Gastrocnemius medialis (tissue), 4 donors: ENCODE measurements around the gene KDM4B. TPM values are rescaled to one million over a fixed set of nuclear protein-coding genes. Genes with fewer than 3 reads are reported as not detected.

Experiments
- ATAC-seq, 2 donors: fragments of 150-250 bp; one replicate each; pipeline ENCODE4 v1.9.1; 2016
- DNase-seq, 2 donors: peaks; one replicate each; pipeline ENCODE4 v3.0.0-alpha.2; 2019
- H3K27ac ChIP-seq, 4 donors: fragments of 200-600 bp; sonication (generic); 1 replicate in 1 of 4; 2 replicates in 3 of 4; pipeline ENCODE4 v1.5.1; 2016 to 2018; ENCODE audit warnings: mild to moderate bottlenecking in 2 of 4, moderate library complexity in 1 of 4
- H3K27me3 ChIP-seq, 3 donors: fragments of 200-600 bp; sonication (generic) in 2 of 3; 1 replicate in 1 of 3; 2 replicates in 2 of 3; pipeline versions ENCODE4 v1.5.1 to v1.6.0; 2016 to 2019; ENCODE audit warnings: mild to moderate bottlenecking in 1 of 3, moderate library complexity in 1 of 3
- H3K36me3 ChIP-seq, 2 donors: fragments of 200-600 bp; sonication (generic) in 1 of 2; one replicate each; pipeline ENCODE4 v1.5.1; 2017 to 2018
- H3K4me1 ChIP-seq, 2 donors: fragments of 200-600 bp; sonication (generic) in 1 of 2; one replicate each; pipeline ENCODE4 v1.5.1; 2016 to 2017; ENCODE audit warnings: mild to moderate bottlenecking in 2 of 2
- H3K4me3 ChIP-seq, 4 donors: fragments of 200-600 bp; sonication (generic) in 3 of 4; 1 replicate in 1 of 4; 2 replicates in 3 of 4; pipeline ENCODE4 v1.5.1; 2016 to 2019; ENCODE audit warnings: mild to moderate bottlenecking in 2 of 4
- H3K9me3 ChIP-seq, 3 donors: fragments of 200-600 bp; sonication (generic) in 2 of 3; 1 replicate in 1 of 3; 2 replicates in 2 of 3; pipeline ENCODE4 v1.5.1; 2016 to 2019
- CTCF ChIP-seq, 5 experiments: fragments of 450-650 bp in 3 of 5; fragments of 200-600 bp in 2 of 5; sonication (generic) in 2 of 5; IDR thresholded peaks in 4 of 5; conservative IDR thresholded peaks in 1 of 5; 1 replicate in 4 of 5; 2 replicates in 1 of 5; pipeline ENCODE4 v1.5.1; 2016 to 2019; ENCODE audit warnings: antibody characterized with exemption in 5 of 5, mild to moderate bottlenecking in 3 of 5, moderate library complexity in 3 of 5
- POLR2A ChIP-seq, 2 donors: fragments of 450-650 bp; IDR thresholded peaks; one replicate each; pipeline ENCODE4 v1.6.1; 2017; ENCODE audit warnings: antibody characterized with exemption in 2 of 2, mild to moderate bottlenecking in 2 of 2, moderate library complexity in 2 of 2
- in situ Hi-C, 4 donors: fragments of 200-750 bp; cut with MboI; loops; one replicate each; pipeline versions ENCODE4 v1.15.0 to v1.8.0; 2017; ENCODE audit warnings: low sequenced_read_pairs in 4 of 4
- intact Hi-C: fragments of 100-400 bp; cut with DNase I; formaldehyde crosslinking; loops from one replicate; pipeline ENCODE4 v1.15.1; 2023; ENCODE audit warnings: low total_unique reads
- total RNA-seq, 4 donors: library from RNA; depleted of rRNA; stranded (reverse); fragments of >200 nt; gene quantifications; one replicate each; pipeline versions ENCODE4 v1.1.0 to v1.2.3, GENCODE V29; 2016

KDM4B gene
- total RNA-seq, 4 donors from 2014 or later = 40.9 to 61.4 (median 46.4) TPM

- ATAC-seq (no peak), DNase-seq (no peak)
- H3K9me3 ChIP-seq = no peaks in the 10 kb centered on the region
- no peaks in the 10 kb centered on the region for H3K27me3 ChIP-seq
- H3K36me3 ChIP-seq = no peaks in the 10 kb centered on the region
- intact Hi-C loops = no loop called here
- TF ChIP-seq CTCF (IDR thresholded peaks at IDR 0.05 in 4 of 5, conservative IDR thresholded peaks at IDR 0.05 in 1 of 5) (no peak), POLR2A (IDR thresholded peaks at IDR 0.05) (no peak)
- H3K4me3 ChIP-seq = no peak overlapping the region
- no peaks in the 10 kb centered on the region for H3K4me1 ChIP-seq
- H3K27ac ChIP-seq = no peak overlapping the region
- in situ Hi-C loops = no loop called here
Observed at GRCh38 chr19:5188548-5189317, 219.8 kb downstream of the KDM4B start.

- Histone ChIP-seq H3K27me3 (no peaks in the 10 kb centered on the region), H3K4me3 (no peak overlapping the region), H3K36me3 (no peaks in the 10 kb centered on the region), H3K27ac (no peak overlapping the region), H3K4me1 (no peaks in the 10 kb centered on the region), H3K9me3 (no peaks in the 10 kb centered on the region)
- no peak for ATAC-seq
- TF ChIP-seq CTCF (IDR thresholded peaks at IDR 0.05 in 4 of 5, conservative IDR thresholded peaks at IDR 0.05 in 1 of 5) (no peak), POLR2A (IDR thresholded peaks at IDR 0.05) (no peak)
- DNase-seq = no peak
- in situ Hi-C loops (no loop called here), intact Hi-C loops (no loop called here)
Observed at GRCh38 chr19:5189318-5189607, 220.3 kb downstream of the KDM4B start.

- DNase-seq = no peak
- no peaks in the 10 kb centered on the region for H3K36me3 ChIP-seq
- H3K9me3 ChIP-seq = no peaks in the 10 kb centered on the region
- ATAC-seq = no peak
- in situ Hi-C loops (no loop called here), intact Hi-C loops (no loop called here)
- no peak overlapping the region for H3K27ac ChIP-seq
- H3K4me3 ChIP-seq = no peak overlapping the region
- no peaks in the 10 kb centered on the region for H3K4me1 ChIP-seq
- no peak for TF ChIP-seq POLR2A (IDR thresholded peaks at IDR 0.05)
- no peaks in the 10 kb centered on the region for H3K27me3 ChIP-seq
Observed at GRCh38 chr19:5191091-5191490, 222.2 kb downstream of the KDM4B start.

GRCh38 chr19:5192568-5192967, 223.7 kb downstream of the KDM4B start:
- no peak for TF ChIP-seq POLR2A (IDR thresholded peaks at IDR 0.05)
- no peak for TF ChIP-seq CTCF (IDR thresholded peaks at IDR 0.05 in 4 of 5, conservative IDR thresholded peaks at IDR 0.05 in 1 of 5)
- in situ Hi-C loops = no loop called here
- no peak for ATAC-seq

GRCh38 chr19:5193192-5193591, 224.3 kb downstream of the KDM4B start:
- no peak overlapping the region for H3K4me3 ChIP-seq
- DNase-seq (no peak), ATAC-seq (no peak)
- no peak for TF ChIP-seq CTCF (IDR thresholded peaks at IDR 0.05 in 4 of 5, conservative IDR thresholded peaks at IDR 0.05 in 1 of 5)
- no peak for TF ChIP-seq POLR2A (IDR thresholded peaks at IDR 0.05)
- intact Hi-C loops (no loop called here), in situ Hi-C loops (no loop called here)
- H3K36me3 ChIP-seq = no peaks in the 10 kb centered on the region
- H3K4me1 ChIP-seq = no peaks in the 10 kb centered on the region
- H3K27me3 ChIP-seq = no peaks in the 10 kb centered on the region
- H3K9me3 ChIP-seq = no peaks in the 10 kb centered on the region
- no peak overlapping the region for H3K27ac ChIP-seq

More at GRCh38 chr19:5192568-5192967, 223.7 kb downstream of the KDM4B start:
- Histone ChIP-seq H3K27ac (no peak overlapping the region), H3K4me3 (no peak overlapping the region), H3K36me3 (no peaks in the 10 kb centered on the region), H3K9me3 (no peaks in the 10 kb centered on the region), H3K4me1 (no peaks in the 10 kb centered on the region), H3K27me3 (no peaks in the 10 kb centered on the region)
- no peak for DNase-seq
- intact Hi-C loops = no loop called here
